Measurements from ENCODE around the gene MADD.
A peak's percentile ranks its signal among the peaks of the same experiment; 100 is the strongest.

The MADD gene

DNA sequence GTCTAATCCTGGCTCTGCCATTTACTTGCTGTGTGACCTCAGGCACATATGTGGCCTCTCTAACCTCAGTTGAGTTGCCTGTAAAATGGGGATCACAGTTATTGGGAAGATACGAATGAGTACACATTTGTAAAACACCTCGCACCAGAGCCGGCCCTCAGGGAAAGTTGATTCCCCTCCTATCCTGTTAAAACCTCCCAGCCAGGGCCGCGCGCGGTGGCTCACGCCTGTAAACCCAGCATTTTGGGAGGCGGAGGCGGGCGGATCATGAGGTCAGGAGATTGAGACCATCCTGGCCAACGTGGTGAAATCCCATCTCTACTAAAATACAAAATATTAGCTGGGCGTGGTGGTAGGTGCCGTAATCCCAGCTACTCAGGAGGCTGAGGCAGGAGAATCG, 90.4 kb downstream of the MADD start:
- DNase-seq, result no peak

DNA sequence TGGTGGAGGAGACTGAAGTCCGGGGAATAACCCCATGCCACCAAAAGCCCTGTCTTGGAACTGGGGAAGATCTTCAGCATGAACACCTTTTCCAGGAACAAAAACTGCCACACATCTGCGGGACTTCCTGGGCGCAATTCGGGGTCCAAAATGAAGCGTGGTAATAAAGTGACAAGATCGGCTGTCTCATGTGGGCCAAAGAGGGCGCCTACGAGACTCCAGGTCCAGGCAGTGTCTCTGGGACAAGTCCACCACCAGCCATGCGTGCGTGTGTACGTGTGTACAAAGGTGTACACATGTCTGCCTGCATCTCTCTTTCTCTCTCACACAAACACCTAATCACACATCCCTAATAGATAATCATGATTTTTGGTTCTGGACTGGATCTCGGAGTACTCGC, 91.5 kb downstream of the MADD start:
- DNase-seq, result no peak

GRCh38 chr11:47366020-47366490, 96.1 kb downstream of the MADD start:
- no peak for DNase-seq

DNA sequence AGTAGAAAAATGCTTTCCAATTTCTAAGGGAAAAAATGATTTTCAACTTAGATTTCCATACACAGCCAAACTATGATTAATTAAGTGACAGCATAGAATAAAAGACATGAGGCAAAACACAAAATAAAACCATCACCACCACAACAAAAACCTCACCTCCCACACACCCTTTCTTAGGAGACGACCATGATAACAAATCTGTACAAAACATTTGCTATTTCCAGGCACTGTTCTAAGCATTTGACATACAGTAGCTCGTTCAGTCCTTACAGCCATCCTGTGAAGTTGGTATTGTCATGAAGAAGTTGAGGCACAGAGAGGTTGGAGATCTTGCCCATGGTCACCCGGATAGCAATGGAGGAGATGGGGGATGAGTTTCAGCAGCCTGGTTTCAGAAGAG, 99.7 kb downstream of the MADD start:
- no peak for DNase-seq

GRCh38 chr11:47372422-47372821, 102.5 kb downstream of the MADD start:
- no peak for DNase-seq

DNA sequence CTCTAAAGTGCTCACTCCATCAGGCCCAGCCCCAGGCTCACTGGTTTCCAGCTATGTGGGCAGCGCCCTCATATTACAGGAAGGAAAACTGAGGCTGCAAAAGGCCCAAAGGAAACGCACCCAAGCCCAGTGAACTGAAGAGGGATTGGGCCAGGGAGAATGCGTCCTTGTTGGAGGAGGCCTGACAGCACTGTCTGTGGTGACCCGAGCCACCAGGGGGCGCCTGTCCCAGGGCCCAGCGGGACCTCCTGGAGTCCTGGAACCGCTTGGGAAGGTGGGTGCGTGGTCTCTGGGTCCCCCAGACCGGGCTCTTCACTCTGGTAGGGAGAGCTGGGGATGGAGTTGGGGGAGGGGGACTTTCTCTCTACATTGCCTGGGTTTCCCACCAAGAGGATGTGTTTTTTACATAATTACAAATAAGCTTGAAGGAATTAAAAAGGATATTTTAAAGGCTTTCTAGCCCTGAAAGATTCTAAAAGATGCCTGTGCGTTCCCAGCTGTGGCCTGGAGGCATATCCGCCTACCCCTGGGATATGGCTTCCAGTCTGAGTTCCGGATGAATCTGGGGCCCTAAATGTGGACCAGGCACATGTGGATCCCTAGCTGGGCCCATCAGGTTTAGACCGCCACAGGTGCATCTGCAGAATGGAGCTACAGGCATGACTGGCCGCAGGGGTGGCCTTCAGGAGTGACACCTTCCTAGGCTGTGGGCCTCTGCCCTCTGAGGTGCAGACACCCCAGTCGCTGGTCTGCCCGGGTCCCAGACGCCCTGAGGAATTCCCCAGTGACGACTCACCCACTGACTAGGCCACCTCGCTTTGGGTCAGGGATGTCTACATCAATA, 104.2 kb downstream of the MADD start:
- peak; percentile 39 for DNase-seq

DNA sequence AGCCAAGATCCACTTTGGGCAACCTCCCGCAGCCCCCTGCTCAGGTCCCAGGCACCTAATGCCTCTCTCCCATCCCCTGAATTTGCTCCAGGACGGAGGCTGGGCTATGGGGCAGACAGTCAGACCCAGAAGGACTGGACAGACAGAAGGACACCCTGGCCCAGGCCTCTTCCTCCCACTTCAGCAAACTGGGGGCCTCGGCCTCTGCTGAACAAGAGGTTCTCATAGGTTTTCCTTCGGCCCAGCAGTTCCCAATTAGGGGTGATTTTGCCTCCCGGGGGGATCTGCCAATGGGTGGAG, 104.7 kb downstream of the MADD start:
- DNase-seq, result no peak

DNA sequence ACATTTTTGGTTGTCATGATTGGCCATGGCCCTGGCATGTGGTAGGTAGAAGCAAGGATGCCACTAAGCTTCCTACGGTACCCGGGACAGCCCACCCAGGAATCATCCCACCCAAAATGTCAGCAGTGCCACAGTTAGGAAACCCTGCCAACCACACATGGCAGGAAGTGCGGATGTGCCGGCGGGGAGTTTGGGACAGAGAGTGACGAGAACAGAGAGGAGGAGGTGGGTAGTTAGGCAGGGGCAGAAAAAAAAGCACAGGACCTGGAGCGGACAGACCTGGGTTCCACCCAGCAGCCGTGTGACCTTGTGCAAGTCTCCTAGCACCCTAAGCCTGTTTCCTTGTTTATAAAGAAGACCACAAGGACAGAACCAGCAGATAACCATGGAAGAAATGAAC, 105.1 kb downstream of the MADD start:
- DNase-seq, result no peak

DNA sequence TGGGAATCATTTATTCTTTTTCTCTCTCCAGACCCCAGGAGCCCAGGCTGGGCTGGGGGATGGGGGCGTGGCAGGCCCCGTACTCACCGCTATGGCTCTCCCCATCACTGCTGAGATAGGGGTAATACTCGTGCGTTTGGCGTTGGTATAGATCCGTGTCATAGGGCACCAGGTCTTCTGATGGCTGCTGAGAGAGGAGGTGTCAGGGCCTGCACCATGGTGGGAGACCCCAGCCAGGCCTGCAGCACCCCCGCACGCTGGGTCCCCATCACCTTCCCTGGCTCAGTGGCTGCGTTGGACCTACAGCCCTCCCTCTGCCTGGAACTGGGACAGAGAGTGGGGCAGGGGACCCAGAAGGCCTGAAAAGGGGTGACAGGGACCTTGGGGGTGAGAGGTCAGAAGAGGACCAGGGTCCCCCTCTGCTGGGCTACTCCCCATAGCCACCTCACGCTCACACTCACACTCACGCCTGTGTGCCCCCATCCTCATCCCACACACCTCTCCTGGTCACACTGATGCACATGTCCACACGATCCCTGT, 105.7 kb downstream of the MADD start:
- no peak for DNase-seq

DNA sequence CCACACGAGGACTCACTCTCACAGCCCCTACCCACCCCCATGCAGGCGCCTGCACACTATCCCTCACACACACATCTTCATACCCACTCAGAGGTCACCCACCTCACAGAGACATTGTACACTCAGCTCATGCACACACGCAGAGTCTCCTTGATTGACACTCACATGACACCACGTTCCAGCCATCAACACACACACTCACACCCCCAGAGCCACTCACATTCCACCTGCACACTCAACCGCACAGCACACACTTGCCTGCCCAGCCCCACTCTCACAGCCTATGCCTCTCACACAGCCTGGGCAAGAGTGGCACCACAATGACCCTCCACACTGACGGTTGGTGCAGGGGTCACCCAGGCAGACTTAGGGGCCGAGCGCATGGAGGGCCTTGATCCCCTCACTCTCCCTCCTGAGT, 106.2 kb downstream of the MADD start:
- no peak for DNase-seq

- DNase-seq, result no peak
These were observed 106.8 kb downstream of the MADD start for GRCh38 chr11:47376525-47377371.

DNA sequence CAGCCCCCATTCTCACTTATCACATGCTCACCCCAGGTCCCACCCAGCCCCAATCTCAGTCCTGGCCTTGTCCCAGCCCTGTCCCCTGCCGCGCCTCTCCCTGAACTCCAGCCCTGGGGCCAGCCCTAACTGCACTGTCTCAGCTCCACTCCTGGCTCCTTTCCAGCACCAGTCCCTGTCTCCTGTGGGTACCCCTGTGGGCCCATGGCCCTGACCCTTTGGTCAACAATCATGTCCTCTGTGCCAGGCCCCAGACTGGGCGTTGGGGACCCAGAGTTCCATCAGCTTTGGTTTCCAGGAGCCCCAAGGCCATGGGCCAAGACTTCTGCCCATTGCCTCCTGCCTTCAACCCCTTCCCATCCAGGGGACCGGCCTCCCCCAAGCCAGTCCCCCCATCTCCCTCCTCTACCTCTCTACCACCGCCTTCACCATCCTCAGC, 107.7 kb downstream of the MADD start:
- DNase-seq, result no peak

DNA sequence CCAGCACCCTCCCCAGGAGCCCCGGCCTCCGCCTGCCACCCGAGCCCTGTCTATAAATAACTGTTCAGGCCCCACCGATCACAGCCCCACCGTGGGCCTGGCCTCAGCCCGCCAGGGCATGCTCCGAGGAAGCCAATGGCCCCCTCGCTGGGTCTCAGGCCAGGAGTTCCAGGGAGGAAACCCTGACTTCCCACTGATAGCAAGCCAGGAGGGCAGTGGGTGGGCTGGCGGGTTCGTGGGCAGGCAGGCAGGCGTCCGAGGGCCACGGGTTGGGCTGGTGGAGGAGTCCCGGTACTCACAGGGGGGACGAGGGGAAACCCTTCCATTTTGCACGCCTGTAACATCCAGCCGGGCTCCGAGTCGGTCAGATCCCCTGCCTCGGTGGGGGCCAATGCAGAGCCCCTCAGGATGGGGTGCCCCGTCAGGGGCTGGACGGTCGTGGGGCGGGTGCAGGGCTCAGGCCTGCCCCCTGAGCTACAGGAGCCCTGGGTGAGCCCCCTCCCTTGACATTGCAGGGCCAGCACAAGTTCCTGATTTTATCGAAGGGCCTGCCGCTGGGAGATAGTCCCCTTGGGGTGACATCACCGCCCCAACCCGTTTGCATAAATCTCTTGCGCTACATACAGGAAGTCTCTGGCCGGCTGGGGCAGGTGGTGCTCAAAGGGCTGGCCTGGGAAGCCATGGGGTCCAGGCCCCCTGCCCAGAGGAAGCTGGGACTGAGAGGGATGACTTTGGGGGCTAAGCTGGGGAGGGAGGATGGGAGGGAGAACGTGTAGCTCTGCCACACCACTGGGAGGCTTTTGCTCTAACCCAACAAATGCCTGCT, 108.3 kb downstream of the MADD start, which contains the start of gene SPI1:
Gene SPI1 (minus strand): TSS at position 538 of the 826 bp plus-strand sequence. CDS start 194 bp downstream, at position 344.
- DNase-seq, result no peak

- no peak for DNase-seq
These were observed 108.9 kb downstream of the MADD start for GRCh38 chr11:47378836-47379170.

- DNase-seq, result no peak
These were observed 109.4 kb downstream of the MADD start for GRCh38 chr11:47379317-47379716.
